DND-41 (cell line): ENCODE data around the gene DDX23.
"Not testable (repeated sequence)": the region's sequence is repeated elsewhere in the genome, so short reads cannot be mapped to it uniquely, and the experiment has no call there.

Experiments
- ATAC-seq: fragments of 200-7000 bp; cut with Tn5 transposase; 3 replicates; pipeline ENCODE4 v1.9.1; 2021; ENCODE audit warnings: low read depth; ENCODE audit not compliant: insufficient read depth
- DNase-seq: peaks from one replicate; pipeline ENCODE4 v3.0.0-alpha.2; 2020
- H2AFZ ChIP-seq: 2 replicates; pipeline ENCODE4 v1.6.0; 2012; ENCODE audit warnings: low read depth, low read length
- H3K27ac ChIP-seq: 2 replicates; pipeline ENCODE4 v1.5.1; 2012; ENCODE audit warnings: low read length, inconsistent platforms
- H3K27me3 ChIP-seq: fragments of 200-600 bp; sonication (generic); 2 replicates; pipeline ENCODE4 v1.6.0; 2012; ENCODE audit warnings: low read length, mild to moderate bottlenecking, inconsistent platforms; ENCODE audit not compliant: insufficient read depth, poor library complexity
- H3K36me3 ChIP-seq: 2 replicates; pipeline ENCODE4 v1.5.1; 2012; ENCODE audit warnings: low read length, inconsistent platforms; ENCODE audit not compliant: insufficient read depth
- H3K4me1 ChIP-seq: 2 replicates; pipeline ENCODE4 v1.5.1; 2012; ENCODE audit warnings: mild to moderate bottlenecking, low read length; ENCODE audit not compliant: insufficient read depth
- H3K4me2 ChIP-seq: 2 replicates; pipeline ENCODE4 v1.6.0; 2012; ENCODE audit warnings: mild to moderate bottlenecking, moderate library complexity, low read length, inconsistent platforms; ENCODE audit not compliant: insufficient read depth
- H3K4me3 ChIP-seq, 2 experiments: fragments of 200-600 bp in 1 of 2; shearing (Covaris generic) in 1 of 2; 2 replicates each; pipeline ENCODE4 v1.5.1; 2012 to 2016; ENCODE audit warnings: inconsistent platforms in 2 of 2, low read length in 2 of 2, mild to moderate bottlenecking in 2 of 2, low read depth in 1 of 2, moderate library complexity in 1 of 2
- H3K79me2 ChIP-seq: 2 replicates; pipeline ENCODE4 v1.6.0; 2012; ENCODE audit warnings: low read length, inconsistent platforms; ENCODE audit not compliant: insufficient read depth
- H3K9ac ChIP-seq: 2 replicates; pipeline ENCODE4 v1.6.0; 2012; ENCODE audit warnings: low read depth, mild to moderate bottlenecking, inconsistent platforms, low read length, moderate library complexity
- H3K9me3 ChIP-seq: 2 replicates; pipeline ENCODE4 v1.5.1; 2012; ENCODE audit warnings: low read length, moderate library complexity, mild to moderate bottlenecking, inconsistent platforms; ENCODE audit not compliant: insufficient read depth, severe bottlenecking
- H4K20me1 ChIP-seq: 2 replicates; pipeline ENCODE4 v1.6.0; 2012; ENCODE audit warnings: low read length; ENCODE audit not compliant: insufficient read depth
- EZH2 ChIP-seq: IDR thresholded peaks from 3 replicates; pipeline ENCODE4 v1.6.1; 2012; ENCODE audit warnings: borderline replicate concordance, low read depth, mild to moderate bottlenecking, moderate library complexity, low read length, inconsistent platforms; ENCODE audit not compliant: severe bottlenecking
- TF ChIP-seq, protein P1 (sequence below): IDR thresholded peaks from 2 replicates; pipeline ENCODE4 v1.5.1; 2012; ENCODE audit warnings: borderline replicate concordance, low read length, moderate library complexity, mild to moderate bottlenecking; ENCODE audit not compliant: poor library complexity, severe bottlenecking; ENCODE audit errors: extremely low read depth

The DDX23 gene

DNA sequence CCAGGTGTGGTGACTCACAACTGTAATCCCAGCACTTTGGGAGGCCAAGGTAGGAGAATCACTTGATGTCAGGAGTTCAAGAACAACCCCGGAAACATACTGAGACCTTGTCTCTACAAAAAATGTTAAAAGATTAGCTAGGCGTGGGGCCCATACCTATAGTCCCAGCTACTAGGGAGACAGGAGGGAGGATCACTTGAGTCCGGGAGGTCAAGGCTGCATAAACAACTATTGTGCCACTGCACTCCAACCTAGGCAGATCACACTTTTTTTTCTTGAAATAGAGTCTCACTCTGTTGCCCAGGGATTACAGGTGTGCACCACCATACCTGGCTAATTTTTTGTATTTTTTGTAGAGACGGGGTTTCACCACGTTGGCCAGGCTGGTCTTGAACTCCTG lies 7.6 kb upstream of the DDX23 start:
- H3K36me3 ChIP-seq: no peaks in the 10 kb centered on the region
- DNase-seq (no peak), ATAC-seq (no peak)
- H3K79me2 ChIP-seq: no peaks in the 10 kb centered on the region
- no peak overlapping the region for H3K27ac ChIP-seq
- no peak overlapping the region for H3K4me3 ChIP-seq
- no peak overlapping the region for H2AFZ ChIP-seq
- no peaks in the 10 kb centered on the region for H4K20me1 ChIP-seq
- no peak for TF ChIP-seq EZH2
- TF ChIP-seq, protein P1, sequence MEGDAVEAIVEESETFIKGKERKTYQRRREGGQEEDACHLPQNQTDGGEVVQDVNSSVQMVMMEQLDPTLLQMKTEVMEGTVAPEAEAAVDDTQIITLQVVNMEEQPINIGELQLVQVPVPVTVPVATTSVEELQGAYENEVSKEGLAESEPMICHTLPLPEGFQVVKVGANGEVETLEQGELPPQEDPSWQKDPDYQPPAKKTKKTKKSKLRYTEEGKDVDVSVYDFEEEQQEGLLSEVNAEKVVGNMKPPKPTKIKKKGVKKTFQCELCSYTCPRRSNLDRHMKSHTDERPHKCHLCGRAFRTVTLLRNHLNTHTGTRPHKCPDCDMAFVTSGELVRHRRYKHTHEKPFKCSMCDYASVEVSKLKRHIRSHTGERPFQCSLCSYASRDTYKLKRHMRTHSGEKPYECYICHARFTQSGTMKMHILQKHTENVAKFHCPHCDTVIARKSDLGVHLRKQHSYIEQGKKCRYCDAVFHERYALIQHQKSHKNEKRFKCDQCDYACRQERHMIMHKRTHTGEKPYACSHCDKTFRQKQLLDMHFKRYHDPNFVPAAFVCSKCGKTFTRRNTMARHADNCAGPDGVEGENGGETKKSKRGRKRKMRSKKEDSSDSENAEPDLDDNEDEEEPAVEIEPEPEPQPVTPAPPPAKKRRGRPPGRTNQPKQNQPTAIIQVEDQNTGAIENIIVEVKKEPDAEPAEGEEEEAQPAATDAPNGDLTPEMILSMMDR: no peak
- no peak overlapping the region for H3K9ac ChIP-seq
- H3K4me2 ChIP-seq: no peak overlapping the region
- H3K9me3 ChIP-seq: no peaks in the 10 kb centered on the region
- no peaks in the 10 kb centered on the region for H3K27me3 ChIP-seq
- H3K4me1 ChIP-seq: peaks cover 4% of the 10 kb centered on the region

GRCh38 chr12:48858043-48858442 lies 6.1 kb upstream of the DDX23 start:
- no peak for DNase-seq
- Histone ChIP-seq H2AFZ (no peak overlapping the region), H3K36me3 (no peaks in the 10 kb centered on the region), H3K4me1 (peaks cover 7% of the 10 kb centered on the region), H3K79me2 (no peaks in the 10 kb centered on the region), H3K27ac (no peak overlapping the region), H3K4me2 (no peak overlapping the region), H3K27me3 (no peaks in the 10 kb centered on the region), H4K20me1 (no peaks in the 10 kb centered on the region), H3K4me3 (no peak overlapping the region), H3K9me3 (no peaks in the 10 kb centered on the region), H3K9ac (no peak overlapping the region)
- ATAC-seq: no peak
- TF ChIP-seq, protein P1: no peak
- no peak for TF ChIP-seq EZH2

DNA sequence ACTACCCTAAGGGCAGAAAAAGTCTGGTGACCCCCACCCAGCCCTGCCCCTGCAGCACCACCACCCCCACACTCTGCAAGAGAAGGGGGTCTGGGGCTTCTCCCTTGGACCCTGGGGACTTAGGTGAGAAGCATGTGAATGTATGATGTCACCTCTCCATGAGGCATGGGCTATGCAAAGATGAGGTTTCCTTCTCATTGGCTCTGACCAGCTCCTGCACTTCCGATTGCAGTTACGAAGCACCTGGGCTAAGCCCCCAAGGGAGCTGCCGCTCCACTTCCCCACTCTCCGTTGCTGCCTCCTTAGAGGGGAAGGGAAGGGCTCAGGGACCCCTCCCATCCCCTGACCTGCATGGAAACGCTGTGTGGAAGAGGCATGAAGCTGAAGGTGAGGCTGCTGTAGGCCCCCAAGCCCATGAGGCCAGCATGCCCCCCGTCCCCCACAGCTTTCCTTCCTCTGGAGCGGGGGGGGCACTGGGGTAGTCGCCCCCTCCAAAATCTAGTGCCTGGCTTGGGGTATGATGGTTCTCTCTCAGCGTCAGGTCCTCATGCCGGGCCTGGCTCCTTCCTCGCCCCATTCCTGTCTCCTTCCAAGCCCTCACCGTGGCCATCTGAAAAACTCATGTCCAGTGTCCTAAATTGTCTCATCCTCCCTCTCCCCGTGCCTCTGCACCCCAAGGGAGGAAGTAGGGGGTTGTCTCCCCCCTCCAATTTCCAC lies 5.5 kb upstream of the DDX23 start:
- Histone ChIP-seq H3K79me2 (peaks cover 6% of the 10 kb centered on the region), H3K9me3 (no peaks in the 10 kb centered on the region), H3K27ac (no peak overlapping the region), H3K36me3 (no peaks in the 10 kb centered on the region), H3K4me2 (no peak overlapping the region), H3K4me1 (peaks cover 13% of the 10 kb centered on the region), H4K20me1 (no peaks in the 10 kb centered on the region), H3K9ac (no peak overlapping the region), H3K27me3 (no peaks in the 10 kb centered on the region), H2AFZ (no peak overlapping the region), H3K4me3 (no peak overlapping the region)
- no peak for DNase-seq
- TF ChIP-seq EZH2: no peak
- TF ChIP-seq, protein P1: no peak
- no peak for ATAC-seq

GRCh38 chr12:48856379-48856778 lies 4.4 kb upstream of the DDX23 start:
- DNase-seq: no peak
- no peak overlapping the region for H3K27ac ChIP-seq
- peaks cover 2% of the 10 kb centered on the region; the same call in 1 of the 2 replicates for H3K36me3 ChIP-seq
- no peaks in the 10 kb centered on the region for H3K27me3 ChIP-seq
- H3K4me3 ChIP-seq: no peak overlapping the region
- TF ChIP-seq EZH2: no peak
- TF ChIP-seq, protein P1: no peak
- no peak overlapping the region for H3K4me2 ChIP-seq
- H3K9me3 ChIP-seq: no peaks in the 10 kb centered on the region
- no peak for ATAC-seq
- no peak overlapping the region for H3K9ac ChIP-seq
- H2AFZ ChIP-seq: no peak overlapping the region
- H3K4me1 ChIP-seq: peaks cover 14% of the 10 kb centered on the region
- no peaks in the 10 kb centered on the region for H4K20me1 ChIP-seq
- peaks cover 14% of the 10 kb centered on the region for H3K79me2 ChIP-seq

GRCh38 chr12:48854932-48855331 lies 3.0 kb upstream of the DDX23 start:
- not testable (repeated sequence) for H3K27me3 ChIP-seq, H2AFZ ChIP-seq, H3K4me3 ChIP-seq, H3K9me3 ChIP-seq, H3K27ac ChIP-seq, H3K9ac ChIP-seq, H3K4me2 ChIP-seq, DNase-seq, ATAC-seq
- Histone ChIP-seq H3K79me2 (peaks cover 28% of the 10 kb centered on the region), H3K4me1 (peaks cover 26% of the 10 kb centered on the region), H4K20me1 (peaks cover 11% of the 10 kb centered on the region), H3K36me3 (peaks cover 13% of the 10 kb centered on the region)
